Measurements from ENCODE around the gene C2orf76.

The C2orf76 gene

DNA sequence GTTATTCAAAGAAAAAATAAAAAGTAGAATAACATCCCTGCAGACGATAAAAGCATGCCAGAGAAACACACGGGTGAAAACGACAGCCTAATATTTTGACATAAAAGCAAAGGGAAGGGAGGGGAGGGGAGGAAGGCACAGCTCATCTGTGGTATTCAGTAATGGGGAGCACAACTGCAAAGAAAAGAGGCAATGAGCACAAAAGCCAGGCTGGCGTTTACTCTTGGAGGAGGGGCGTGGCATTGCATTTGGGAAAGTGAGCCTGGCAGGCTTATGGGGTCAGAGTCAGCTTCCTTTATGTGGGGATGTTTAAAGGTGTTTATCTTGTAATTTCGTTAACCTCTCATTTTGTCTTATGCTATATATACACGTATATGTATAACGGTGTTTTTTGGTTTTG, 89.8 kb downstream of the C2orf76 start:
- Histone ChIP-seq H3K79me2 (ENCODE audit: insufficient read depth, low read length) (no peaks in the 10 kb centered on the region), H3F3A (ENCODE audit: insufficient read depth) (no peaks in the 10 kb centered on the region), H3K9ac (ENCODE audit: low read length) (no peak overlapping the region), H3K36me3 (ENCODE audit: low read length) (no peaks in the 10 kb centered on the region), H3K4me2 (ENCODE audit: low read depth, low read length, poor library complexity, severe bottlenecking) (no peak overlapping the region), H3K4me3 (ENCODE audit: insufficient read depth, low read length, poor library complexity, severe bottlenecking) (no peak overlapping the region), H3K9me2 (replicated peaks; ENCODE audit: insufficient read depth, low read length) (no peaks in the 10 kb centered on the region), H3K9me3 (ENCODE audit: insufficient read depth, low read length) (no peaks in the 10 kb centered on the region), H4K20me1 (ENCODE audit: low read depth, low read length) (no peaks in the 10 kb centered on the region), H2AFZ (ENCODE audit: low read depth, low read length, severe bottlenecking) (no peak overlapping the region), H3K27me3 (ENCODE audit: low read length) (no peaks in the 10 kb centered on the region), H3K27ac (ENCODE audit: low read depth, low read length) (no peak overlapping the region)
- no peak for TF ChIP-seq EZH2phosphoT487 (conservative IDR thresholded peaks at IDR 0.05; ENCODE audit: low read length)
- TF ChIP-seq, protein P1, sequence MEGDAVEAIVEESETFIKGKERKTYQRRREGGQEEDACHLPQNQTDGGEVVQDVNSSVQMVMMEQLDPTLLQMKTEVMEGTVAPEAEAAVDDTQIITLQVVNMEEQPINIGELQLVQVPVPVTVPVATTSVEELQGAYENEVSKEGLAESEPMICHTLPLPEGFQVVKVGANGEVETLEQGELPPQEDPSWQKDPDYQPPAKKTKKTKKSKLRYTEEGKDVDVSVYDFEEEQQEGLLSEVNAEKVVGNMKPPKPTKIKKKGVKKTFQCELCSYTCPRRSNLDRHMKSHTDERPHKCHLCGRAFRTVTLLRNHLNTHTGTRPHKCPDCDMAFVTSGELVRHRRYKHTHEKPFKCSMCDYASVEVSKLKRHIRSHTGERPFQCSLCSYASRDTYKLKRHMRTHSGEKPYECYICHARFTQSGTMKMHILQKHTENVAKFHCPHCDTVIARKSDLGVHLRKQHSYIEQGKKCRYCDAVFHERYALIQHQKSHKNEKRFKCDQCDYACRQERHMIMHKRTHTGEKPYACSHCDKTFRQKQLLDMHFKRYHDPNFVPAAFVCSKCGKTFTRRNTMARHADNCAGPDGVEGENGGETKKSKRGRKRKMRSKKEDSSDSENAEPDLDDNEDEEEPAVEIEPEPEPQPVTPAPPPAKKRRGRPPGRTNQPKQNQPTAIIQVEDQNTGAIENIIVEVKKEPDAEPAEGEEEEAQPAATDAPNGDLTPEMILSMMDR (IDR thresholded peaks at IDR 0.05; ENCODE audit: insufficient read depth, low read length, poor library complexity, severe bottlenecking), result no peak

DNA sequence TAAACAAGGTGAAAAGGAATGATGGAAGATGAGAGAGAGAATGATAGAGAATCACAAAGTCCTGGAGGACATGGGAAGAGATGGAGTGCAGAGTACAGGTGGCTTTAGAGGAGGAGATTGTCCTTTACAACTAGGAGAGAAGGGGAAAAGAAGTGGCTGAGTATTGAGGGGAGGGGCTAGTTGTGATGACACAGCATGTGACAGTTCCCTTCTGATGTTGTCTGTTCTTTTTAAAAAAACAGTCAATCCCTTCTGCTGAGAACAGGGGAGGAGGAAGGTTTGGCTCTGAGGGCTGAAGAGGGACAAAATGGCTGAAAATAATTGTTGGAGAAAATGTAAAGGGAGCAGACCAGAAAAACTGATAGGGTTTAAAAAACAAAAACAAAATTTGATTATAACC, 99.0 kb downstream of the C2orf76 start:
- Histone ChIP-seq H2AFZ (ENCODE audit: low read depth, low read length, severe bottlenecking) (no peak overlapping the region), H4K20me1 (ENCODE audit: low read depth, low read length) (no peaks in the 10 kb centered on the region), H3K27ac (ENCODE audit: low read depth, low read length) (no peak overlapping the region), H3K4me2 (ENCODE audit: low read depth, low read length, poor library complexity, severe bottlenecking) (no peak overlapping the region), H3K79me2 (ENCODE audit: insufficient read depth, low read length) (no peaks in the 10 kb centered on the region), H3K27me3 (ENCODE audit: low read length) (no peaks in the 10 kb centered on the region), H3K9ac (ENCODE audit: low read length) (no peak overlapping the region), H3K4me3 (ENCODE audit: insufficient read depth, low read length, poor library complexity, severe bottlenecking) (no peak overlapping the region), H3K9me2 (replicated peaks; ENCODE audit: insufficient read depth, low read length) (no peaks in the 10 kb centered on the region), H3K9me3 (ENCODE audit: insufficient read depth, low read length) (no peaks in the 10 kb centered on the region), H3K36me3 (ENCODE audit: low read length) (no peaks in the 10 kb centered on the region), H3F3A (ENCODE audit: insufficient read depth) (no peaks in the 10 kb centered on the region)
- TF ChIP-seq, protein P1 (IDR thresholded peaks at IDR 0.05; ENCODE audit: insufficient read depth, low read length, poor library complexity, severe bottlenecking), result no peak
- no peak for TF ChIP-seq EZH2phosphoT487 (conservative IDR thresholded peaks at IDR 0.05; ENCODE audit: low read length)

DNA sequence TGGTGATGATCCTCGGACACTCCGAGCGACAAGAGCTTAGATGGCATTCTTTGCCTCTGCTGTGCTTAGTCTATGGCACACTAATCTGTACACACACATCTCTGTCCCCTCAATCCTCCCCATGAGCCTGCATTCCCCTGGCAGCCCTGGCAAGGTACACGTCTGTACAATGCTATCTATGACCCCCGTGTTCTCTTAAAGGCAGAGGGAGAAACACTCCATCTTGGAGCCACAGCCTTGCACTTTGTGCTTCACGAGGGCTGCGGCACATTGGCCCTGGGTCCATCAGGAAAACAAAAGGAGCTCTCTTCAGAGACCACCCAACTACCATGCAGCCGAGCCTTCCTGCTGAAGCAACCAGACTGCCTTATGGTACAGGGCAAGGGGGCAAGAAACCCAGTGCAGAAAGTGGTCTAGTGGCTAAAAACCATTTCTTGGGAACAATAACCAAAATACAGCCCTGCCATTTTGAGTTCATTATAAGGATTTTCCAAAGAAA, 100.5 kb downstream of the C2orf76 start:
- Histone ChIP-seq H3F3A (ENCODE audit: insufficient read depth) (no peaks in the 10 kb centered on the region), H3K9me2 (replicated peaks; ENCODE audit: insufficient read depth, low read length) (no peaks in the 10 kb centered on the region), H3K36me3 (ENCODE audit: low read length) (no peaks in the 10 kb centered on the region), H3K27me3 (ENCODE audit: low read length) (no peaks in the 10 kb centered on the region), H3K4me3 (ENCODE audit: insufficient read depth, low read length, poor library complexity, severe bottlenecking) (no peak overlapping the region), H3K27ac (ENCODE audit: low read depth, low read length) (no peak overlapping the region), H4K20me1 (ENCODE audit: low read depth, low read length) (no peaks in the 10 kb centered on the region), H3K9me3 (ENCODE audit: insufficient read depth, low read length) (no peaks in the 10 kb centered on the region), H3K79me2 (ENCODE audit: insufficient read depth, low read length) (no peaks in the 10 kb centered on the region), H3K4me2 (ENCODE audit: low read depth, low read length, poor library complexity, severe bottlenecking) (no peak overlapping the region), H2AFZ (ENCODE audit: low read depth, low read length, severe bottlenecking) (no peak overlapping the region), H3K9ac (ENCODE audit: low read length) (no peak overlapping the region)
- no peak for TF ChIP-seq EZH2phosphoT487 (conservative IDR thresholded peaks at IDR 0.05; ENCODE audit: low read length)
- TF ChIP-seq, protein P1 (IDR thresholded peaks at IDR 0.05; ENCODE audit: insufficient read depth, low read length, poor library complexity, severe bottlenecking), result no peak

Measured in SU-DHL-6 (cell line).